RWPE1 (cell line): Measurements from ENCODE around the gene AEBP1.

ENCODE experiments used
- CTCF ChIA-PET: fragments of 350-600 bp; sonication (Branson Sonifier 250); formaldehyde crosslinking; extraction: SDS; loops from one replicate; lab custom pipeline; 2021; lab: Yijun Ruan, JAX
- POLR2A ChIA-PET: fragments of 400-600 bp; formaldehyde crosslinking; extraction: SDS; loops from one replicate; lab custom pipeline; 2020; ENCODE audit warnings: antibody characterized with exemption; ENCODE audit not compliant: low non-redundant PET; lab: Yijun Ruan, JAX
- DNase-seq: peaks from one replicate; pipeline ENCODE4 v3.0.0; 2012; ENCODE audit warnings: low spot score
- H3K27ac ChIP-seq: fragments of 450-650 bp; 2 replicates; pipeline ENCODE4 v1.5.1; 2017
- TF ChIP-seq, protein P1 (sequence below): fragments of 450-650 bp; conservative IDR thresholded peaks from 2 replicates; pipeline ENCODE4 v1.5.1; 2017; ENCODE audit warnings: low read depth, mild to moderate bottlenecking

Gene AEBP1

DNA sequence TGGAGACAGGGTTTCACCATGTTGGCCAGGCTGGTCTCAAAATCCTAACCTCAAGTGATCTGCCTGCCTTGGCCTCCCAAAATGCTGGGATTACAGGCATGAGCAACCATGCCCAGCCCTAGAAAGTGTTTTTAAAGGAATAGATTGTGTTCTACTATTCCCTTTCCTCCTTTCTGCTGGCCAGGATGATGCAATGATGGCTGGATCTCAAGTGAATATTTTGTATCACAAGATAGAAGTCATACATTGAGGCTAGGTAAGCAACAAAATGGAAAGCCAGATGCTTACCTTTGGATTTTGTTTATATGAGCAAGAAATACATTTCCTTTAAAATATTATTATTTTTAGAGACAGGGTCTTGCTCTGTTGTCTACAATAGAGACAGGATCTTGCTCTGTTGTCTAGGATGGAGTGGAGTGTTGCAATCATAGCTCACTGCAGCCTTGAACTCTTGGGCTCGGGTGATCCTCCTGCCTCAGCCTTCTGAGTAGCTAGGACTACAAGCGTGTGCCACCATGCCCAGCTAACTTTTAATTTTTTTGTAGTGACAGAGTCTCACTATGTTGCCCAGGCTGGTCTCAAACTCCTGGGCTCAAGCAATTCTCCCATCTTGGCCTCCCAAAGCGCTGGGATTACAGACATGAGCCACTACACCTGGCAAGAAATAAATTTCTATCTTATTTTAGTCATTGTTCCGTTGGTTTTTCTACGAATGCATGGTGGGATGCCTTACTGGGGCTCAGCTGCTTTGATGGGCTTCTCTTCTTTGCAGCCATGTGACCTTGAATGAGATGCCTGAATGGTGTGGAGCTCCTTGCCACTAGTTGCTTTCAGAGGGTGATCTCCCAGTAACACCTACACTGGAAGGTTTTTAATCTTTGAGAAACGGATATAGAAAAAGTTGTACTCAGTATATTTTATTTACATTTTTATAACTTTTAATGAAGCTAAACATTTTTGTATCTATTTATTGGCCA is 5.8 kb upstream of the AEBP1 start:
- H3K27ac ChIP-seq, result no peak overlapping the region
- DNase-seq, result no peak
- POLR2A ChIA-PET, result no interaction called here
- CTCF ChIA-PET, result interaction anchor here (0.6 kb wide), 1 partner anchor 37 kb away, joined by 5 read pairs; no protein-coding TSS in a partner anchor
- TF ChIP-seq, protein P1, sequence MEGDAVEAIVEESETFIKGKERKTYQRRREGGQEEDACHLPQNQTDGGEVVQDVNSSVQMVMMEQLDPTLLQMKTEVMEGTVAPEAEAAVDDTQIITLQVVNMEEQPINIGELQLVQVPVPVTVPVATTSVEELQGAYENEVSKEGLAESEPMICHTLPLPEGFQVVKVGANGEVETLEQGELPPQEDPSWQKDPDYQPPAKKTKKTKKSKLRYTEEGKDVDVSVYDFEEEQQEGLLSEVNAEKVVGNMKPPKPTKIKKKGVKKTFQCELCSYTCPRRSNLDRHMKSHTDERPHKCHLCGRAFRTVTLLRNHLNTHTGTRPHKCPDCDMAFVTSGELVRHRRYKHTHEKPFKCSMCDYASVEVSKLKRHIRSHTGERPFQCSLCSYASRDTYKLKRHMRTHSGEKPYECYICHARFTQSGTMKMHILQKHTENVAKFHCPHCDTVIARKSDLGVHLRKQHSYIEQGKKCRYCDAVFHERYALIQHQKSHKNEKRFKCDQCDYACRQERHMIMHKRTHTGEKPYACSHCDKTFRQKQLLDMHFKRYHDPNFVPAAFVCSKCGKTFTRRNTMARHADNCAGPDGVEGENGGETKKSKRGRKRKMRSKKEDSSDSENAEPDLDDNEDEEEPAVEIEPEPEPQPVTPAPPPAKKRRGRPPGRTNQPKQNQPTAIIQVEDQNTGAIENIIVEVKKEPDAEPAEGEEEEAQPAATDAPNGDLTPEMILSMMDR, result no peak

DNA sequence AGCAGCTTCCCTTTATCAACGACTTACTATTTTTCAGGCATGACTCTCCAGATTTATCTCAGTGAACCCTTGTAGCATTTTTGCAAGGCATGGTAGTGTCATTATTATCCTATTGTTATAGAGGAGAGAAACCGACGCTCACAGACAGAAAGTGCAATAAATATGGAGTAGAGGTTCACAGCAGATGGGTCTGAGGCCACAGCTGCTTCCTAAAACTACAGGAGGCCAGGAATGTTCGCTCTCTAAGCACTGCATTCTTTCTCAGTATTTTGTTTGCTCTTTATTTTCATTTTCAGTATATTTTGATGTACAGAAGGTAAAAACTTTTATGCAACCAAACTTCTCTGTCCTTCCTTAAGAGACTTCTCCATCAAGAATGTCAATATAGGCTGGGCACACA is 4.5 kb upstream of the AEBP1 start:
- POLR2A ChIA-PET, result no interaction called here
- no peak overlapping the region for H3K27ac ChIP-seq
- CTCF ChIA-PET, result interaction anchor here (0.6 to 0.7 kb wide), 2 partner anchors 10 to 23 kb away, joined by 3 to 4 read pairs; no protein-coding TSS in a partner anchor
- DNase-seq, result no peak
- TF ChIP-seq, protein P1, result no peak

DNA sequence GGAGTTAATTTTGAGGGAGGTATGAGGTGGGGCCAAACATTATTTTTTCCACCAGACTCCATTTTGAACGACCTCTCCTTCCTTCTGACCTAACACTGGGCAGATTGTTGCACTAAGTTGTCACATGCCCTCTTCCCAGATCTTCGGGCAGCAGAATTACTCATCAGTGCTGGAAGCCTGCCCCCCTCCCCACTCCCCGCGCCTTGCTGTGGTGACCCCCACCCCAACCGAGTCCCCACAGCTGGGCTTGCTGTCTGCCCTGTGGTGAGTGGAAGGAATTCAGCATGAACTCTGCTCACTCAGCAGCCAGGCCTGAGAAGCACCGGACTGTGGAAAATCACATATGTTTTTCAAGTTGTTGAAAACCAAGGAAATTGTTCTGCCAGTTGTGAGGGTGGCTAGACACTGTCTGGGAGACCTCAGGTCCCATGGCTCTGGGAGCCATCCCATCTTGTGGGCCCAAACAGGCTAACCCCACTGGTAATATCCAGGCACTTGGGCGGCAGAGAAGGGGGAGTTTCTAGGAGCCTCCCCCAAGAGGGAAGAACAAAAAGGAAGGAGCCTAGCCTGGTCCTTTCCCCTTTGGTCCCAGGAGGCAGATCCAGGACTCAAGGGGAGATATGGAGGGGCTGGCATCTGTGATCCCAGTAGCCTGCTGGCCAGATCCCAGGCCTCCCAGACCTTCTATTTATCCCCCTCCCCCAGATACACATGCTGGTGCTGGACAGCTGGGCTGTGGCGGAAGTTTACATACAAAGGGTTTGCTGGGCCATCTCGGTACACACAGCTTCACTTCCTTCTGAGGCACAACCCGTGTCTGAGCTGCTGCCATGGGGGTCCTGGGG is 3.5 kb upstream of the AEBP1 start:
- ChIA-PET CTCF (no interaction called here), POLR2A (no interaction called here)
- TF ChIP-seq, protein P1, result no peak
- H3K27ac ChIP-seq, result peak overlapping the region; percentile 51
- no peak for DNase-seq

DNA sequence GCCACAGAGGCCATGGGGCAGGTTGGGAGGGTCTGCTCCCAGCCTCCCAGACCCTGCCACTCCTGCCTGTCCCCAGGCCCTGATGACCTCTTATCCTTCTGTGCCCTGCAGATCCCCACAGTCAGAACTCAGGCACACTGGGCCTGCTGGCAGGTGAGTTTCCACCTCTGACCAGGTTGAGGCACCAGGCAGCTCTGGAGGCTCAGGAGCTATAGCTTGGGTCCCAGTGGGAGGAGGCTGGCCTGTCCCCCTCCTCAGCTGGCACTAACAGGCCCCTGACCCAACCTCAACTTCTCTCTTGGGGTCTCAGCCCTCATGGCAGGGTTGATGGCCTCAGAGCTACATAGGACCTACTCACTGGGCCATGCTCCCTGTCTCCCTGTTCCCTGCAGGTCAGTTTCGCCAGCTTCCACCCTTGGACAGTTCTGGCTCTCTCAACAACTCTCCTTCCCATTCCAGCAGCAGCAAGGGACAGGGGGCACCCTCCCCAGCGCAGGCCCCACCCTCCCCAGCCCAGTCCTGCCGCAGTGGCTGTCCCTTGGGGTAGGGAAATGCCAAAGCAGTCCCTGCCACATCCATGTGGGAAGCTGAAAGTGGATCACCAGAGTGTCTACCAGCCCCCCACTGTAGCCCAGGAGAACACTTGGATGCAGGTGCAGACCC is 2.7 kb upstream of the AEBP1 start:
- H3K27ac ChIP-seq, result peak overlapping the region; percentile 59
- ChIA-PET POLR2A (no interaction called here), CTCF (no interaction called here)
- no peak for DNase-seq
- TF ChIP-seq, protein P1, result no peak

DNA sequence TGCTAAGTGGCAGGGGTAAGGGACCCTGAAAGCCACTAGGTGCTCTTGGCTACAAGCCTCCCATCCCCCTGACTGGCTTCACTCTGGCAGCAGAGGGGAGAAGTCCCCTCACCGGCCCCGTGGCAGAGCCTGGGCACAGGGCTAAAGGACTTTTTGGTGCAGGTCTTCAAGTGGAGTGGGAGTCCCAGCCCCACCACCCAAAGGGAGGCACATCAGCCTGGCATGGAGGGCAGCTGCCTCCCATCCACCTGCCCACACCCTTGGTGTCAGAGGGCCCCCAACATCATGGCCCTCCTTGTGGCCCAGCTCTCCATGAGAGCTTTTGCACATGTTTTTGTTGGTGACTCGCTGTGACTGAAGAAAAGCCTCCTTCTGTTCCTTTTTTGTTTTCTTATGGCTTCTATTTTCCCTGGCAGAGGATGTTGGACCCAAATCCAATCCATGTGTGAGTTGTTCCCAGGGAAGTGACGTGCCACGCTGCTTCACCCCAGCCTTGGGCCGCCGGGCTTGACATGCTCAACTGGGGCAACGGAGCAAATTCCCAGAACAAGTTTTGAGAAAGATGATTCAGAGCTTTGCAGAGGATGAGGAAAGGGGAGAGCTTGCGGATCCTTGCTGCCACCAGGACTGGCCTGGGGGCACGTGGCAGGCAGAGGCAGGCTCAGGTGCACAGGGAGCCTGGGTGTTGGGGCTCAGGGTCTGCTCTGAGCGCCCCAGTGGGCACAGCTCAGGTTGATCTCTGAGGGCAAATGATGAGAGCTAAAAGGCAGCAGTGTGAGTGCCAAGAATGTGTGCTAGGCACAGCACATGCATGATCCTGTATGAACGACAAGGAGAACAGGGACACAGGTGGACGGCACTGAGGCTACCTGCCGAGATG is 1.9 kb upstream of the AEBP1 start:
- ChIA-PET POLR2A (no interaction called here), CTCF (no interaction called here)
- TF ChIP-seq, protein P1, result no peak
- peak; percentile 55 for DNase-seq
- peak overlapping the region; percentile 59 for H3K27ac ChIP-seq
